Duodenal mucosa (tissue), 2 donors: Measurements from ENCODE around the gene CRYBG1.
"Not testable (repeated sequence)": the region's sequence is repeated elsewhere in the genome, so short reads cannot be mapped to it uniquely, and the experiment has no call there.

ENCODE experiments used
- H3K27ac ChIP-seq: one replicate; pipeline ENCODE4 v1.7.0; 2013; ENCODE audit warnings: low read depth, low read length
- H3K27me3 ChIP-seq, 2 donors: one replicate each; pipeline ENCODE4 v1.7.0; 2013; ENCODE audit warnings: low read length in 2 of 2, control low read depth in 1 of 2; ENCODE audit not compliant: insufficient read depth in 2 of 2, control insufficient read depth in 1 of 2
- H3K36me3 ChIP-seq, 2 donors: one replicate each; pipeline ENCODE4 v1.7.0; 2013; ENCODE audit warnings: low read length in 2 of 2, control low read depth in 1 of 2; ENCODE audit not compliant: insufficient read depth in 2 of 2, control insufficient read depth in 1 of 2
- H3K4me1 ChIP-seq, 2 donors: one replicate each; pipeline ENCODE4 v1.7.0; 2013; ENCODE audit warnings: low read length in 2 of 2, control low read depth in 1 of 2; ENCODE audit not compliant: insufficient read depth in 2 of 2, control insufficient read depth in 1 of 2
- H3K4me3 ChIP-seq, 2 donors: one replicate each; pipeline ENCODE4 v1.7.0; 2013; ENCODE audit warnings: low read length in 2 of 2, low read depth in 1 of 2
- H3K9ac ChIP-seq, 2 donors: one replicate each; pipeline ENCODE4 v1.7.0; 2013; ENCODE audit warnings: low read length in 2 of 2, low read depth in 1 of 2
- H3K9me3 ChIP-seq, 2 donors: one replicate each; pipeline ENCODE4 v1.7.0; 2013; ENCODE audit warnings: low read length in 2 of 2, control low read depth in 1 of 2; ENCODE audit not compliant: control insufficient read depth in 1 of 2

CRYBG1 gene

GRCh38 chr6:106569428-106569827 is 208.9 kb downstream of the CRYBG1 start:
- Histone ChIP-seq H3K9me3 (no peaks in the 10 kb centered on the region), H3K9ac (no peak overlapping the region), H3K36me3 (peaks cover 16 to 40% of the 10 kb centered on the region in 2 donors), H3K27ac (no peak overlapping the region), H3K27me3 (no peaks in the 10 kb centered on the region), H3K4me3 (no peak overlapping the region), H3K4me1 (peaks cover 0 to under 1% of the 10 kb centered on the region in 2 donors)

GRCh38 chr6:106572436-106572835 is 211.9 kb downstream of the CRYBG1 start:
- H3K9ac ChIP-seq, result no peak overlapping the region
- no peaks in the 10 kb centered on the region for H3K4me1 ChIP-seq
- H3K36me3 ChIP-seq, result peaks cover 13 to 38% of the 10 kb centered on the region in 2 donors
- no peaks in the 10 kb centered on the region for H3K27me3 ChIP-seq
- H3K9me3 ChIP-seq, result no peaks in the 10 kb centered on the region
- no peak overlapping the region for H3K27ac ChIP-seq
- H3K4me3 ChIP-seq, result no peak overlapping the region

- Histone ChIP-seq H3K4me1 (no peaks in the 10 kb centered on the region), H3K36me3 (peaks cover 13 to 38% of the 10 kb centered on the region in 2 donors), H3K27ac (no peak overlapping the region), H3K4me3 (no peak overlapping the region), H3K9ac (no peak overlapping the region), H3K9me3 (no peaks in the 10 kb centered on the region), H3K27me3 (no peaks in the 10 kb centered on the region)
Measured at GRCh38 chr6:106572875-106573585, 212.5 kb downstream of the CRYBG1 start.

- no peak overlapping the region for H3K27ac ChIP-seq
- peaks cover 0 to 20% of the 10 kb centered on the region in 2 donors for H3K36me3 ChIP-seq
- no peaks in the 10 kb centered on the region for H3K4me1 ChIP-seq
- no peak overlapping the region for H3K9ac ChIP-seq
- no peaks in the 10 kb centered on the region for H3K27me3 ChIP-seq
- H3K9me3 ChIP-seq, result no peaks in the 10 kb centered on the region
- H3K4me3 ChIP-seq, result no peak overlapping the region
Measured at GRCh38 chr6:106574741-106575458, 214.4 kb downstream of the CRYBG1 start.

GRCh38 chr6:106579281-106579680 is 218.8 kb downstream of the CRYBG1 start:
- no peak overlapping the region for H3K4me3 ChIP-seq
- H3K4me1 ChIP-seq, result no peaks in the 10 kb centered on the region
- no peak overlapping the region for H3K9ac ChIP-seq
- H3K9me3 ChIP-seq, result no peaks in the 10 kb centered on the region
- no peaks in the 10 kb centered on the region for H3K27me3 ChIP-seq
- H3K27ac ChIP-seq, result no peak overlapping the region
- H3K36me3 ChIP-seq, result peaks cover 8 to 37% of the 10 kb centered on the region in 2 donors

- Histone ChIP-seq H3K36me3 (peaks cover 8 to 29% of the 10 kb centered on the region in 2 donors), H3K4me1 (no peaks in the 10 kb centered on the region), H3K4me3 (no peak overlapping the region), H3K27me3 (no peaks in the 10 kb centered on the region), H3K9ac (no peak overlapping the region), H3K27ac (no peak overlapping the region), H3K9me3 (no peaks in the 10 kb centered on the region)
Measured at GRCh38 chr6:106581468-106581867, 221.0 kb downstream of the CRYBG1 start.

GRCh38 chr6:106586815-106587415 is 226.4 kb downstream of the CRYBG1 start:
- H3K9ac ChIP-seq, result no peak overlapping the region
- peaks cover 8 to 43% of the 10 kb centered on the region in 2 donors for H3K36me3 ChIP-seq
- no peak overlapping the region for H3K27ac ChIP-seq
- no peak overlapping the region for H3K4me3 ChIP-seq
- H3K4me1 ChIP-seq, result no peaks in the 10 kb centered on the region
- no peaks in the 10 kb centered on the region for H3K27me3 ChIP-seq
- H3K9me3 ChIP-seq, result no peaks in the 10 kb centered on the region

GRCh38 chr6:106588937-106589336 is 228.4 kb downstream of the CRYBG1 start:
- H3K4me3 ChIP-seq, H3K27me3 ChIP-seq, H3K9ac ChIP-seq, H3K4me1 ChIP-seq, H3K27ac ChIP-seq, H3K9me3 ChIP-seq: not testable (repeated sequence)
- peaks cover 0 to 32% of the 10 kb centered on the region in 2 donors for H3K36me3 ChIP-seq

GRCh38 chr6:106591111-106591825 is 230.8 kb downstream of the CRYBG1 start:
- H3K27ac ChIP-seq, result no peak overlapping the region

GRCh38 chr6:106599440-106599839 is 238.9 kb downstream of the CRYBG1 start:
- no peaks in the 10 kb centered on the region for H3K4me1 ChIP-seq
- H3K27me3 ChIP-seq, result no peaks in the 10 kb centered on the region
- H3K36me3 ChIP-seq, result peaks cover 0 to 3% of the 10 kb centered on the region in 2 donors
- no peaks in the 10 kb centered on the region for H3K9me3 ChIP-seq
- H3K4me3 ChIP-seq, result no peak overlapping the region
- H3K9ac ChIP-seq, result no peak overlapping the region
- no peak overlapping the region for H3K27ac ChIP-seq

More at GRCh38 chr6:106591111-106591825, 230.8 kb downstream of the CRYBG1 start:
- Histone ChIP-seq H3K27me3 (no peaks in the 10 kb centered on the region), H3K4me3 (no peak overlapping the region), H3K9me3 (no peaks in the 10 kb centered on the region), H3K4me1 (no peaks in the 10 kb centered on the region), H3K36me3 (peaks cover 0 to 27% of the 10 kb centered on the region in 2 donors), H3K9ac (no peak overlapping the region)
